NCI-H2081 treated with DMSO at 0.1 percent for 48 hours (cell line): Measurements from ENCODE around the gene S100A6.
"Not testable (repeated sequence)": the region's sequence is repeated elsewhere in the genome, so short reads cannot be mapped to it uniquely, and the experiment has no call there.

ENCODE experiments used
- DNase-seq: peaks from one replicate; lab custom pipeline; 2025; lab: John Stamatoyannopoulos, UW

Gene S100A6

DNA sequence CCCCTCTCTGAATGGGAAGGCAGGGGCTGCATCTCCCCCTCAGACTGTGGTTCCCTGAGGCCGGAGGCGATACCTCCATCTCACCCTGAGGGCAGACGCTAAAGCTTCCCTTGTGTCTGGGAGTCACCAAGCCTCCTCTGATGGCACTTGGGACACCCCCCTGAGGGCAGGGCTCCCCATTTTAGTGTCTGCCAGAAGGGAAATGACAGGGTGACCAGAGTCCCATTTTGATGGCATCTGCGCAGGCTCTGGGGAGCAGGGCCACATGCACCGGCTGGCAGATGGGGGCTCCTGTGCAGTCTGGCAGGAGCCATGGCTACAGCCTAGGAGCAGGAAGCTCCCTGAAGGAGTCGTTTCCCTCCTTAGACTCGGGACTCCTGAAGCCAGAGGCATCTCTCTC is 28.2 kb upstream of the S100A6 start:
- DNase-seq: no peak

DNA sequence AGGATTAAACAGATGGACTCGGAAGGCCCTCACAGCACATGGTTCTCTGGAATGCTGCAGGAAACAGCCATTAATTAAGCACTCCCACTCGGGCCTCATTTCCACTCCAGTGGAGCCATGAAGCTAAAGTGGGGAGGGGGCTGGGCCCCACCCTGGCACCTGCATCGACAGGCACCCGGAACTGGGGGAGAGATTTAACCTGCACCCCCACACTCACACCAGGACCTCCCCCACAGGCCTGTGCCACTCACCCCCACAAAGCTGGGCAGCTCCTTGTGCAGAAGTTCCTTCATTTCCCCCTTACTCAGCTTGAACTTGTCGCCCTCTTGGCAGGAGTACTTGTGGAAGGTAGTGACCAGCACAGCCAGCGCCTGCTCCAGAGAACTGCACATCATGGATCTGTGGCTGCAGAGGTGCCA is 27.7 kb upstream of the S100A6 start:
- no peak for DNase-seq

DNA sequence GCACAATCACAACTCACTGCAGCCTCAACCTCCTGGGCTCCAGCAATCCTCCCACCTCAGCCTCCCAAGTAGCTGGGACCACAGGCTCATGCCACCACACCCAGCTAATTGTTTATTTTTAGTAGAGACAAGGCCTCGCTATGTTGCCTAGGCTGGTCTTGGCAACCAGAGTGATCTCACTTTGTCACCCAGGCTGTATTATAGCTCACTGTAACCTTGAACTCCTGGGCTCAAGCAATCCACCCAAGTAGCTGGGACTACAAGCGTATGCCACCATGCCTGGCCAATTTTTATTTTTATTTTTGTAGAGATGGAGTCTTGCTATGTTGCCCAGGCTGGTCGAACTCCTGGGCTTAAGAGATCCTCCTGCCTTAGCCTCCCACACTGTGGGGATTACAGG is 26.2 kb upstream of the S100A6 start:
- DNase-seq: not testable (repeated sequence)

DNA sequence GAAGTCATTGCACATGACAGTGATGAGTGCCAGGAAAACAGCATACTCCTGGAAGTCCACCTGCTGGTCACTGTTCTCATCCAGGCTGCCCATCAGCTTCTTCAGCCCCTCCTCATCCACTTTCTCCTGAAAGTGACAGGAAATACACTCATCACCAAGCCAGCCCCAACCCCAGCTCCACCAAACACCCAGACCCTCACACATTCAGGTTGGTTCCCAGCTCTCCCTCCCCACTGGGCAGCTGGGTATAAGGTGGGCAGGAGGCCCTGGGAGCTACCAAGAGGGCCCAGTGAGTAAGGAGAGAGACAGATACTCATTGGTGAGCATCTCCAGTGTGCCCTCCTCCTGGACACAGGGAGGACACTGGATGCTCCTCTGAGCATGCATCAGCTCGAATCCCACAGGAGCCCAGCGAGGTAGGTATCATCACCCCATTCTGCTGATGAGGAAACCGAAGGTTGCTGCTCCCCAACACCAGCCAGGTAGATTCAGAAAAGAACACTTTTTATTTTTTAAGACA is 25.7 kb upstream of the S100A6 start:
- DNase-seq: no peak

DNA sequence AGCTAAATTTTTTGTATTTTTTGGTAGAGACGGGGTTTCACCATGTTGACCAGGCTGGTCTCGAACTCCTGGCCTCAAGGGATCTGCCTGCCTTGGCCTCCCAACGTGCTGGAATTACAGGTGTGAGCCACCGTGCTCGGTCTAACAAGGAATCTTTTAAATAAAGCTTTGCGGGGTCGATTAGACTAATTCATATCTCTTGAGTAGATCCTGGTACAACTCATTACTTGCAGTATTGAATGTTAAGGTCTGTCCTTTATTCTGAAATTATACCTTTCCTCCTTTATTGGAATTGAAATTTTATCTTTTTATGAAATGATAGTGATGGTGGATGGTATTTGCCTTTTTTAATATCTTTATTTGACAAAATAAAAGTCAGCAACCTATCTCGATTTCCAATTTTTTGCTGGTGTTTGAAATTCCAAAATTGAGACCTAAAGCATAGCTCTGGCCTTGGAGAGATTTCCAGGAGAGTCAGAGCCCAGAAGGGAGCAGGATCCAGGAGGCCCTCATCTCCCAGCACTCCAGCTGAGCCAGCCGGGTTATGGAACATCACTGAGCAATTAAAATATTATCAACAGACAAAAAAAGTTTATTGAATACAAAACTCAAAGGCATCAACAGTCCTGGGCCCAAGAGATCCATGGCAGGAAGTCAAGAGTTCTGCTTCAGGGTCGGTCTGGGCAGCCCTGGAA is 25.1 kb upstream of the S100A6 start:
- no peak for DNase-seq

DNA sequence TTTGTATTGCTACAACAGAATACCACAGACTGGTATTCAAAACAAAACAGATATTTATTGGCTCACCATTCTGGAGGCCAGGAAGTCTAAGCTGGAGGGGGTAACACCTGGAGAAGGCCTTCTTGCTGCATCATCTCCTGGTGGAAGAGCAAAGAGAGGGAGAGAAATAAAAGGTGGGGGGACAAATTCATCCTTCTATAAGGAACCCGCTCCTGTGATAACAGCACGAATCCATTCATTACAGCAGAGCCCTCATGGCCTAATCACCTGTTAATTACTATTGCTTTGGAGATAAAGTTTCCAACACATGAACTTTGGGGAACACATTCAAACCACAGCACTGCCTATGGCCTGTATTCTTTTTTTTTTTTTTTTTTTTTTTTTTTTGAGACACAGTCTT is 24.4 kb upstream of the S100A6 start:
- no peak for DNase-seq

DNA sequence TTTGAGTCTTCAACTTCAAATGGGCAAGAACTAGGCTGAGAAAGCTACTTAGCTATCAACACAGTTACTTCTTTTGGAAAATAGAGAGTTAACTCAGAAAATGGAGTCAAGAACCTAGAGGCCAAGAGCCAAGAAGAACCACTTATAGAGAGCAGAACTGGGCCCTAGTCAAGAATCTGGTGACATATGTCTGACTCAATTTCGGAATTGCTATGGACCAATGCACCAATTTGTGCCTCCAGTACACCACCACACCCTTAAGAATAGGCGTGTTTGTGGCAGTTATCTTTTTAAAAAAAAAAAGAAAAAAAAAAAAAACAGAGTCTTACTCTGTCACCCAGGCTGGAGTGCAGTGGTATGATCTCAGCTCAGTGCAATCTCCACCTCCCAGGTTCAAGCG is 22.1 kb upstream of the S100A6 start:
- no peak for DNase-seq

DNA sequence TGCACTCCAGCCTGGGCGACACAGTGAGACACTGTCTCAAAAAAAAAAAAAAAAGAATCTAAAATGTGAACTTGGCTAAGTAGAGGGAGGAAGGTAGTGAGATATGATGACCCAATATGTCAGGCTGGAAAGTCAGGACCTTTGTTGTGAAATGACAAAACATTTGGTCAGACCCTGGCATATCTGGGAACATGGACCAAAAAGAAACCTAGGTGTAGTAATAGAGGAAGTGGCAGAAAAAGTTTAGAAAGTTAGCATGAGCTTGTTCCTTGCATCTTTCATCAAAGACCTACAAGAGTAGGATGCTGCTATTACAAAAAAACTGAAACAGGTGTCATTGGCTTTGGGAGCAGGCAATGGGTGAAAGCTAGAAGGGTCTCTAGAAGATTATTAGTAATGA is 20.6 kb upstream of the S100A6 start:
- no peak for DNase-seq

DNA sequence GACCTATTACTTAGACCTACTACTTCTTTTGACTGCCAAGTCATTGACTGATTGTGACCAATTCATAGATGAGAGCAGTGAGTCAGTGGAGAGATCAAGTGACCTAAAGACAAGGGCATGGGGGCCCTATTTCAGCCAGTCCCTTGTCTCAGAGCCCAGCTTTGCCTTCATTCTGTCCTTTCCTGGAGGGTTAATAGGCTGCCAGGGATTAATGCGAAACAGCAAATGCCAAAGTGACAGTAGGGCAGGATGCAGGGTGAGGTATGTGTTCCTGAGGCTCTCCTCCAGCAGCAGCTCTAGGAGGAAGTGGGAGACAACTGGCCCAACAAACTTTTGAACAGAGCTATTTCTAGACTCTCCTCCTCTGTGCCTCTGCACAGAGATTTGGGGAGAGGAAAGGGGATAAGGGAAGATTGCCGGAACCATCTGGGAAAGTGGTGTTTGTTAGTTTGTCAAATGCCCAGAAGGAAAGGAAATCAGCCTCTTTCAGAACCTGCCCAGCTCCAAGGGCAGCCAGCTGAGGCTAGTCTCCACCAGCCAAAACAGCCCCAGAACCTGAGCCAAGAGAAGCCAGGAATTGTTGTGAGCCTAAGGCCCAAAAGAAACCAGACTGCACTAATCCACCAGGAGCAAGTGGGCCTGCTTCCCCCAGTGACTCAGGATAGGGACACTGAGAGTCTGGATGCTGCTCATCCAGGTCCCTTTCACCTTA is 18.2 kb upstream of the S100A6 start:
- DNase-seq: no peak

DNA sequence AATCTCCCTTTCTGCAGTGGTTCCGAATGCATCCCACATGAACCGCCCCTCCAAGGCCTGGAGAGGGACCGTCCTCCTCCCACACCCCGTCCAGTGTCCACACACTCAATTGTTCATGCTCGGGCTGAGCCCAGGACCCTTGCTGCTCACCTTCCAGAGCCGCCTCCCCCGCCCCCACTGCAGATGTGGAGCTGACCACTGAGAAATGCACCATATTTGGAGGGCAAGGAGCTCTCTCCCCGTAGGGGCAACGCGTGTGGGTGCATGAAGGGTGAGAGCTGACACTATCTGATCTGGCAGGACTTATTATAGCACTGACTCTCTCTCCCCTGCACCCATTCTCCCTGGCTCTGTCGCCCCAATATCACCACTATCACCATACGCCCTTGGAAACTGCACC is 17.3 kb upstream of the S100A6 start:
- DNase-seq: no peak

DNA sequence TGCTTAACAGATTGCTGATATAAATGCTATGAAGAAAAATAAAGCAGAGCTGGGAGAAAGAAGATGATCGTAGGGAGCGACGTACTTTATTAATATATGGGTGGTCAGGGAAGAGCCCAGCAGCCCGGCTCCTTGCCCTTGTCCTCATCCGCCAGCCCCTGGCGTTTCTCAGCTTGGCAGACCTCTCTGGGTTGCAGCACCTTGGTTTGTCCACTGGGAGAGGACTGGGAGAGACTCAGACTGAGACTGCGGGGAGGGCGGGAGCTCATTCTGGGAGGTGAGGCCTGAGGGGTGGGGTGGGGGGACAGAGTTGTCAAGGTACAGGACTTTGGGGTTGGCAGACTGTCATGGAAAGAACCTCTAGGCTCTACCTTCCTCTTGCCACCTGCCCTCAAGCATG is 16.5 kb upstream of the S100A6 start:
- DNase-seq: no peak

DNA sequence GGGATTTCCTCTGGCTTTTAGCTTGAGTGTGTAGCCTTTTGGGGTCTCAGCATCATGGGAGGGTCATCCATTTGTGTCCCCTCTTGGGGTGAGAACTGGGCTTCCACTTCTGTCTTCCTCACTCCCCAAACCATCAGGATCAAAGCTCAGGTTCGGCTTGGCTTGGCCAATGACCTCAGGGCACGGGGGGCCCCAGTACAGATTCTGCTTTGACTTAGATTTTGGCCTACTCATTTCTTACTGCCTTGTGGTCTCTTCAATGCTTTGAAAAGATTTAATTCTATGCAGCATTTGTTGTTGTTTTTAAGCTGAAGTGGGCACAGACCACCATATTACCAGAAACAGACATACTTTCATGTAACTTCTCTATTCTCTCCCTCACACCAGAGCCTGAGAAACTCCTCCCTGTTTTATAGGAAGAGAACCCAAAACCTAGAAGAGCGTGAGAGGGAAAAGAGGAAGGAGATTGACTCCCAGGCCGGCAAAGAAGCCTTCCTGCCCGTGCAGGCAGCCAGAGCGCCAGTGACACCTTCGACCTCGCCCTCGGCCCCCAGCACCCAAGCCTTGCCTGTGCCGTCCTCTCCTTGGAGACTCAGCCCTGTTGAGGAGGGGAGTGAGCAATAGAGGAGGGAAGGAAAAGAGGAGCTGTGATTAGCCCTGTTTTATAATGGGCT is 15.2 kb upstream of the S100A6 start:
- DNase-seq: no peak

DNA sequence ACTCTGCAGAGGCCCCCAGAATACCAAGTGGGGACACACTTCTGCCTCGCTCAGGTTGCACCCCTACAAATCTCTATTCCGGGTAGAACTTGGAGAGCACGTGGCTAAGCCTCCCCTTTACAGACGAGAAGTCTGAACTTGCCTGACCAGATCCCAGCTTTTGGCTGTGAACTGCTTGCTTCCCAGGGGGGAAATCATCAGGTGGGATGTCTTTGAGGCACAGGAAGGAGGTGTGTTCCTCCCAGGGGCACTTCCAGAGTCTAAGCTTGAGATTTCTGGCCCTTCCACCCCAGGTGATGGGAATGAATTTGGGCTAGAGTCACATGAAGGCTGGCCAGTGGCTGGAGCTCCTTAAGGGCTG is 14.6 kb upstream of the S100A6 start:
- no peak for DNase-seq

DNA sequence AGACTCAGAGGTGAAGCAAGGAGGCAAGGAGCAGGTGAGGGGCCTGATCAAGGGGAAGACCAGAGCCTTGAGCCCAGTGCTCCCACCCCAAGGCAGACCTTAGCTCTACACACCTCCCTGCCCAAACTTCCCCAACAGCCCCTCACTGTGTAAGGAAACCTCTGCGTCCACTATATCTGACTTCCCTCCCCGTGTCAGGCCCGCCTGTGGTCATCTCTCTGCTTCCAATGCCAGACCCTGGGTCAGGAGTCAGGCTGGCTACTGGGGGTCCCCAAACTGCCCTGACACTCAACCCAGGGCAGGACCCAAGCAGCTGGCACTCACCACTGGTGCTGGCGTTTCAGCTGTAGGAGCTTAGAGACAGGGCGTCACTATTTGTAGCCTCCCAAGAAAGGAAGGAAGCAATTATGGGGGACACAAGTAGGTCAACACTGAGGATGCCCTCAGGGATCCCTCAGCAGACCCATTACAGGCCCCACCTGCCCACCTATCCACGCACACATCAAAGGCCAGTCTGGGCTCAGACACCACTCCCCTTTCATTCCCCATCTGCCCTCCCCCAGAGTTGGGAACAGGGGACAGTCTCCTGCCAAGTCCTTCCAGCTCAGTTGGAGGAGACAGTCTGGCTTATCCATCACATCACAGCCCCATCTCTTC is 14.1 kb upstream of the S100A6 start:
- no peak for DNase-seq

DNA sequence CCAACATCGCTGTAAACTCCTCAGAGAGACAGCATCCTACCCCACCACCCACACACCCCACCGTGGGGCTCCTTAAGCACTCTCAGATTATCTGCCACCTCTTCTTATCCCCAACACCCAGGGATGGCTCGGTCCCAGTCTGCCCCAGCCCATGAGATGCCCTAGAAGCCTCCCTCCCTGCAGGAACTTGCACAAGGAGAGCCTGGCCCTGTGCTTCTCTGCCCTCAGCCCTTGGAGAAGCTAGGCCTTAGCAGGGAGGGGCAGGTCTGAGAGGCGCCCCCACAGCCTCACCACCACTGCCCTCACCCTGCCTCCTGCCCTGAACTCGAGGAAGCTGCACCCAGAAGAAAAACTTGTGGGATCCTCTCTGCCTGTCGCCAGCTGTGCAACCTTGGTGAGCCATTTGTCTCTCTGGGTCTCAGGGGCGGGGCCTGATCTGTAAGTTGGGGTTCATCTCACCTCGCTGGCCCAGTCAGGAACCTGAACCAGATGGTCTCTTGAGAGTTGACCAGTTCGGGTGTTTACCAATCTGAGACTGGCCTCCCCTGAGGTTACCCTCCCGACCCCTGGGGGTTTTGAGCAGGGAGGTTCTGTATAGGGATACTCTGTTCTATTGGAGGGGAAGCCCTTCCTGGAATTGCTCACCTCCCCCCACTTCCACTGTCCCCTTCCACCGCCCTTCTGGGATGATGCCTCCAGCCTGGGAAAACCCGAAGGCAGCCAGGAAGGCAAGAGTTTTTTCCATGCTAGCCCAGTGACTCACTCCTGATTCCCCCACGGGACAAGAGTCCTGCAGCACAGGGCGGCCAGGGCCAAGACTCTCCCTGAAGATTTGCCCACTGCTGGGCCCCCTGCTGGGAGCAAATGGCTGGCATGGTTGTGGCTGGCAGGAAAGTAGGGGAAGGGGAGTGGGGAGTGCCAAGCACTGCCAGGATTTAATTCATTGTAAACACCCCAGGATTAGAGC is 13.2 kb upstream of the S100A6 start, which contains the start of gene S100A3:
Gene S100A3, minus strand, starts transcription at position 537 of the 967 bp plus-strand sequence. CDS start 773 bp downstream, outside the sequence.
- no peak for DNase-seq

DNA sequence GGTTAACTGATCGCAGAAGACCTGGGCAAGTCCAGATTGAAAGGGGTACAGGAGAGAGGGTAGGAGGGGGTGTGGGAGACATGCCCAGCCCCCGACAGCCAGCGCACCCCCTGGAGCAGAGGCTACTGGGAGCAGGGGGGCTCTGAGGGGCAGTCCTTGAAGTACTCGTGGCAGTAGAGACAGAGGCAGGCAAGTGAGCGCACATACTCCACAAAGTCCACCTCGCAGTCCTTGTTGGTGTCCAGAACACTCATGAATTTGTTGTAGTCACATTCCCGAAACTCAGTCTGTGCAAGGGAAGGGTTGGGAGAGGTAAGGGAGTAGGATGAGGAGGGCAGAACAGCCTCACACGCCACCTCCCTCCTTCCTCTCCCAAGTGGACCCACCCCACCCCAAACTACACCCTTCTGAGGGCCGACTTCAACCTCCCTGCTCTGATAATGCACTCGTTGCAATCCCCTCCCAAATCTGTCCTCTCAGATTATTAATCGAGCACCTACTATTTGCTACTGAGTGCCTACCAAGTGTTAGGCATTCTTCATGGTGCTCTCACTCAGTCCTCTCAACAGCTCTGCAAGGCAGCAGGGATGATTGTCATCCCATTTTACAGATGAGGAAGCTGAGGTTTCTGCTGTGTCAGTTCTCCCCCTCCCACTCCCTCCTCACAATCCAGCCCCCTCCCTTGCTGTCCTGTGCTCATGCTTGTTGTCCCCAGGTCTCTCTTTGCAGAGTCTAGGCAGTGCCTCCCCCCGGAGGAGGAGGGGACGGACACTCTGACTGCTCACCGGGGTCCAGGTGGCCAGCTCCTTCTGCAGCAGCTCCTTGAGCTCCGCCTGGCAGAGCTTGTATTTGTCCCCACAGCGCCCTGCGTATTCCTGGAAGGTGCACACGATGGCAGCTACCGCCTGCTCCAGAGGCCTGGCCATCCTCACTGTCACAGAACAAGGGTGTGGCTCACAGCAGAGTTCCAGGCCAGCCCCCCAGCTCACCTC is 12.1 kb upstream of the S100A6 start:
- no peak for DNase-seq

DNA sequence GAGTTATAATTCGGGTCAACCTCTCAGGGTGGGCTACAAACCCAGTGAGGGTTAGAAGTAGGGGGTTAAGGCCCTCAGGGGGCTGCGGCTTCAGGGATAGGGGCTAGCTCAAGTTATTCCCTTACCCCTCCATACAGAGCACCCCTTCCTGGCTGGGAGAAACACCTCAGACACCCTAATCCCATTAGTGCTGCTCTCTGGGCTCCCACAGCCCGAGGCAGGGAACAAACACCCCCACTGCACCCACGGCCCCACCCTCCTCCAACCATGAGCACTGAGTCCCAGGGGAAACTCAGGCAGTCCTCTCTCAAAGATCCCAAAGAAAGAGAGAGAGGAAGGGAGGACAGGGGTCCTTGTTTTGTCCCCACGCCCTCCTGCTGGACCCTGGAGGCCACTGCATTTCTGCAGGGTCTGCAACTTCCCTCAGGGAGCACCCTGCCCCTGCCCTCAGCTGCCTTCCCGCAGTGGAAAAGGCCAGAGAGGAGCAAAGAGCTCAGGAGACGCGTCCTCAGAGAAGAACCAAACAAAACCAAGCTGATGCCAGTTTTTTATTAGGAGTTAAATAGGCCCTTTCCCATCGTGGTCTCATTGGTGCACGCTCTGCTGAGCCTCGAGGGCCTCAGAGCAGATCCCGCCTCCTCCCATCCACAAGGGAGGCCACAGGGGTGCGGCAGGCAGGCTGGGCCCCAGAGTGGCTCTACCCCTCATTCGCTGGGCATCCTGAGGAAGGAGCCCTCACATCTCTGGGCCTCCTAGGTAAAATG is 11.2 kb upstream of the S100A6 start:
- DNase-seq: no peak

DNA sequence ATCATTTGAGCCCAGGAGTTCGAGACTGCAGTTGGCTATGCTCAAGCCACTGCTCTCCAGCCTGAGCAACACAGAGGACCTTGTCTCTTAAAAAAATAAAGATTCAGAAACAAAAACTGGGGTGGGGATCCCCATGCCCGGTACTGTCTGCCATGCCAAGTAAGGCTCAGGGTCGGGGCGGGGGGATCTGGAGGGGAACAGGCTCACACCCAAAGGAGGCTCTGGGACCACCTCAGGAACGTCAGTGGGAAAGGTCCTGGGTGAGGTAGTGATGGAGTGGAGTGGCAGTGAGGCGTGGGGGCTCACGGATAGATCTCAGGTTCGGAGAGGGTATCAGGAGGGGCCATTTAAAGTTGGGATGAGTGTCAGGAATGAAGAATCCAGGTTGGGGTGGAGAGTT is 10.6 kb upstream of the S100A6 start:
- DNase-seq: no peak
